PC-3 (cell line): Measurements from ENCODE around the gene SGPL1. TPM values are rescaled to one million over a fixed set of nuclear protein-coding genes. Genes with fewer than 3 reads are reported as not detected.

Experiments used
- ATAC-seq: fragments of 200-7000 bp; cut with Tn5 transposase; 2 replicates; pipeline ENCODE4 v1.9.1; 2020; ENCODE audit warnings: mild to moderate bottlenecking, moderate library complexity
- BruUV-seq: library from RNA; stranded (reverse); fragments of 400-500 nt; replicated peaks from 2 replicates; lab custom pipeline; 2021; lab: Mats Ljungman, UMichigan
- CTCF ChIA-PET: fragments of 300-600 bp; sonication (Branson Sonifier 250); formaldehyde crosslinking; loops from one replicate; lab custom pipeline; 2022; ENCODE audit warnings: antibody characterized with exemption; lab: Charles Lee
- POLR2A ChIA-PET: fragments of 300-600 bp; sonication (Branson Sonifier 250); formaldehyde crosslinking; loops from one replicate; lab custom pipeline; 2022; ENCODE audit warnings: antibody characterized with exemption; ENCODE audit not compliant: unreplicated experiment; lab: Charles Lee
- DNase-seq: peaks from one replicate; pipeline ENCODE4 v3.0.0-alpha.2; 2015
- H2AFZ ChIP-seq: fragments of 300-600 bp; sonication (generic); 2 replicates; pipeline ENCODE4 v1.6.0; 2016; ENCODE audit warnings: antibody characterized with exemption, low read length
- H3F3A ChIP-seq: fragments of 300-600 bp; sonication (generic); one replicate; pipeline ENCODE4 v1.6.0; 2017; ENCODE audit warnings: antibody characterized with exemption, low read length, control low read depth, mild to moderate bottlenecking; ENCODE audit not compliant: unreplicated experiment
- H3K27ac ChIP-seq: fragments of 300-600 bp; sonication (generic); 2 replicates; pipeline ENCODE4 v1.5.1; 2016; ENCODE audit warnings: mild to moderate bottlenecking, low read length
- H3K27me3 ChIP-seq: fragments of 300-600 bp; sonication (generic); 2 replicates; pipeline ENCODE4 v1.6.1; 2016; ENCODE audit warnings: low read length, mixed read lengths
- H3K36me3 ChIP-seq: fragments of 300-600 bp; sonication (generic); 2 replicates; pipeline ENCODE4 v1.6.1; 2016; ENCODE audit warnings: low read depth, mixed run types, low read length, mixed read lengths
- H3K4me1 ChIP-seq: fragments of 300-600 bp; sonication (generic); 2 replicates; pipeline ENCODE4 v1.5.1; 2016; ENCODE audit warnings: low read length; ENCODE audit not compliant: insufficient read depth
- H3K4me2 ChIP-seq: fragments of 300-600 bp; sonication (generic); 2 replicates; pipeline ENCODE4 v1.6.0; 2016; ENCODE audit warnings: low read length
- H3K4me3 ChIP-seq: fragments of 300-600 bp; sonication (generic); 2 replicates; pipeline ENCODE4 v1.5.1; 2016; ENCODE audit warnings: mild to moderate bottlenecking, low read length, mixed read lengths
- H3K79me2 ChIP-seq: fragments of 300-600 bp; sonication (generic); 2 replicates; pipeline ENCODE4 v1.6.1; 2017; ENCODE audit warnings: low read length, mixed read lengths
- H3K9ac ChIP-seq: fragments of 300-600 bp; sonication (generic); 2 replicates; pipeline ENCODE4 v1.6.0; 2016; ENCODE audit warnings: mild to moderate bottlenecking, low read length
- H3K9me2 ChIP-seq: fragments of 300-600 bp; sonication (generic); replicated peaks from 2 replicates; pipeline ENCODE4 v1.6.1; 2016; ENCODE audit warnings: mixed run types, low read length, mixed read lengths
- H3K9me3 ChIP-seq: fragments of 300-600 bp; sonication (generic); 2 replicates; pipeline ENCODE4 v1.6.1; 2016; ENCODE audit warnings: low read length, mixed read lengths
- H4K20me1 ChIP-seq: fragments of 300-600 bp; sonication (generic); 2 replicates; pipeline ENCODE4 v1.6.1; 2016; ENCODE audit warnings: low read length, mixed read lengths
- CTCF ChIP-seq: fragments of 300-600 bp; sonication (generic); conservative IDR thresholded peaks from 2 replicates; pipeline ENCODE4 v1.5.1; 2017; ENCODE audit warnings: antibody characterized with exemption, low read depth, mild to moderate bottlenecking, low read length
- EZH2 ChIP-seq: fragments of 300-600 bp; sonication (generic); IDR thresholded peaks from one replicate; pipeline ENCODE4 v1.6.1; 2017; ENCODE audit warnings: antibody characterized with exemption, mild to moderate bottlenecking, low read length; ENCODE audit not compliant: unreplicated experiment
- EZH2phosphoT487 ChIP-seq: fragments of 300-600 bp; sonication (generic); IDR thresholded peaks from 2 replicates; pipeline ENCODE4 v1.6.1; 2018; ENCODE audit warnings: mild to moderate bottlenecking, antibody characterized with exemption, low read length, borderline replicate concordance
- intact Hi-C: fragments of 100-400 bp; cut with micrococcal nuclease; formaldehyde crosslinking; loops from 2 replicates; pipeline ENCODE4 v1.9.0; 2023
- total RNA-seq: library from RNA; depleted of rRNA; stranded (reverse); fragments of >200 nt; gene quantifications from 2 replicates; pipeline ENCODE4 v1.2.3, GENCODE V29; 2014

SGPL1 gene
- total RNA-seq, 1 experiment from 2014 or later: 77.6 TPM

DNA sequence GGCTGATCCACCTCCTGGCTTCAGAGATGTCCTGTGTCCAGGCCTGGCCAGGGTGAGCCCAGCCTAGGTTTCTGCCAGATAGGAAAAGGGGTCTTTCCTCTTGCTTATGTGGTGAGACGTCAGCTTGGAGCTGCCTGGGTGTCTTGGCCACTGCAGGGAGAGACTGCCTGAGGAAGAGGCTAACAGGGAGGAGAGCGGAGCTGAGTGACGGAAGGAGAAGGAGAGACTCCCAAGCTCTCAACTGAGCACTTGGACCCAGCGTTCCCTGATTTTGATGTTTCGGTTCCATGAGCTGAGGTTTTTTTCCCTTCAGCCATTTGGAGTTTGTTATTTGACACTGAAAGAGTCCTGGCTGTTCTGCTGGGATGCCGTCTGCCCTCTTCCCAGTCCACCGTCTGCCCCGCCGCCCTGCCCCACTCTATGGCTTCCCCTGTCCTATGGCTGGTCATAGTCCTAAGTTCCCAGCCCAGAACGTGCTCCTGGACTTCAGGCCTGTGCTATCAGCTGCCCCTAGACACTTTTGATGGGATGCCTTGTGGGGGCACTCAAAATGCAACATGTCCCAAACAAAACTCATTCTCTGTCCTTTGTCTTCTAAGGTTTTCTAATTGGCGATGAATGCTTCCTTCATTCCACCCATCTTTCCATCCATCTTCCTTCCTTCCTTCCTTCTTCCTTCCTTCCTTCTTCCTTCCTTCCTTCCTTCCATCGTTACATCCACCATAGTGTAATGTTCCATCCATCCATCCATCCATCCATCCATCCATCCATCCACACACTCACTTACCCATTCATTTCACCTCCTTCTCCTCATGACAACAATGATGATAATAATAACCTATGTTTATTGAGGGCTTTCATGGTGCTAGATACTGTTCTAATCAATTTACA lies 92.9 kb downstream of the SGPL1 start:
- no peak overlapping the region for H3K27ac ChIP-seq
- no peaks in the 10 kb centered on the region for H3K4me1 ChIP-seq
- BruUV-seq: no TSS peak
- no peaks in the 10 kb centered on the region for H4K20me1 ChIP-seq
- no peak for ATAC-seq
- no peaks in the 10 kb centered on the region for H3F3A ChIP-seq
- no peaks in the 10 kb centered on the region for H3K9me2 ChIP-seq
- H3K4me3 ChIP-seq: no peak overlapping the region
- no peaks in the 10 kb centered on the region for H3K36me3 ChIP-seq
- TF ChIP-seq EZH2 (no peak), CTCF (no peak), EZH2phosphoT487 (no peak)
- POLR2A ChIA-PET: no interaction called here
- intact Hi-C loops: no loop called here
- no peaks in the 10 kb centered on the region for H3K9me3 ChIP-seq
- peaks cover 6% of the 10 kb centered on the region; the same call in 1 of the 2 replicates for H3K27me3 ChIP-seq
- CTCF ChIA-PET: no interaction called here
- H3K9ac ChIP-seq: no peak overlapping the region
- no peak overlapping the region for H2AFZ ChIP-seq
- H3K79me2 ChIP-seq: no peaks in the 10 kb centered on the region
- no peak overlapping the region for H3K4me2 ChIP-seq
- DNase-seq: no peak

DNA sequence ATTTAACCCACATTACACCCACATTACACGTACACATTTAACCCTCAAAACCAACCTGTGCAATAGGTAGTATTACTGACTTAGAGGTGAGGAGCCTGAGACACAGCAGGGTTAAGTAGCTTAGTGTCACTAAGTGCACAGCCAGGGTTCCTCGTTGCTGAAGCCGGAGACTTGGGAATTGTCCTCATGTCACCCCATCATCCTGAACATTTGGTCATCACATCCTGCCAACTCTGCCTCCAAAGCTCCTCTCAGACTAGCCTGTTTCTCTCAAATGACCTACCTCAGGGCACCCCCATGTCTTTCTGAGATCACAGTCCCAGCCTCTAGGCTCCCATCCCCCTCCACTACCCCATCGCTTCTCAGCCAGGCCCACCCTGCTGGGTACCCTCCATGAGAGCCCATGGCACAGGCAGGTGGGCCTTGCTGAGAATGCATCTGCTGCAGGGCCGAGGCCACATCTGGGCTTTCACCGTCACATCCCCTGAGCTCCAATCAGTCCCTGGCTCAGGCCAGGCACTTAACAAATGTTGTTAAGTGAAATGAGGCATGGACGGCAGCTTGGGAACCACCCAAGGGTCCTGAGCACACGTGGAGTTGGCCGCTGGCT lies 93.7 kb downstream of the SGPL1 start:
- Histone ChIP-seq H3K4me1 (no peaks in the 10 kb centered on the region), H3K27me3 (peaks cover 12% of the 10 kb centered on the region)

More for the DNA sequence above, 93.7 kb downstream of the SGPL1 start:
- ChIA-PET CTCF (no interaction called here), POLR2A (no interaction called here)
- Histone ChIP-seq H2AFZ (no peak overlapping the region), H3K4me3 (no peak overlapping the region), H3K4me2 (no peak overlapping the region), H3F3A (no peaks in the 10 kb centered on the region), H3K79me2 (no peaks in the 10 kb centered on the region), H3K9ac (no peak overlapping the region), H3K27ac (no peak overlapping the region), H3K36me3 (no peaks in the 10 kb centered on the region), H4K20me1 (no peaks in the 10 kb centered on the region), H3K9me2 (no peaks in the 10 kb centered on the region), H3K9me3 (no peaks in the 10 kb centered on the region)
- no peak for DNase-seq
- ATAC-seq: no peak
- intact Hi-C loops: no loop called here
- no peak for TF ChIP-seq EZH2
- no peak for TF ChIP-seq EZH2phosphoT487
- TF ChIP-seq CTCF: no peak
- BruUV-seq: no TSS peak
